Esophagus muscularis mucosa (tissue), 4 donors: ENCODE results near the gene CCDC9. TPM values are rescaled to one million over a fixed set of nuclear protein-coding genes. Genes with fewer than 3 reads are reported as not detected.

Experiments
- DNase-seq: peaks from one replicate; pipeline ENCODE4 v3.0.0-alpha.2; 2017; ENCODE audit errors: extremely low spot score
- H3K27ac ChIP-seq, 4 donors: fragments of 200-600 bp; sonication (generic); replicated peaks in 1 of 4; 1 replicate in 3 of 4; 2 replicates in 1 of 4; pipeline ENCODE4 v1.5.1; 2016 to 2019; ENCODE audit warnings: mild to moderate bottlenecking in 1 of 4
- H3K27me3 ChIP-seq, 4 donors: fragments of 200-600 bp; sonication (generic); one replicate each; pipeline versions ENCODE4 v1.5.1 to v1.6.0; 2016 to 2019
- H3K36me3 ChIP-seq, 4 donors: fragments of 200-600 bp; sonication (generic); one replicate each; pipeline ENCODE4 v1.5.1; 2016 to 2019
- H3K4me1 ChIP-seq, 4 donors: fragments of 200-600 bp; sonication (generic); one replicate each; pipeline ENCODE4 v1.5.1; 2016 to 2019
- H3K4me3 ChIP-seq, 4 donors: fragments of 200-600 bp; sonication (generic); 1 replicate in 2 of 4; 2 replicates in 2 of 4; pipeline ENCODE4 v1.5.1; 2016 to 2019; ENCODE audit warnings: mild to moderate bottlenecking in 4 of 4, moderate library complexity in 1 of 4
- H3K9me3 ChIP-seq, 4 donors: fragments of 200-600 bp; sonication (generic); 1 replicate in 3 of 4; 2 replicates in 1 of 4; pipeline ENCODE4 v1.5.1; 2016 to 2019
- CTCF ChIP-seq, 3 experiments: fragments of 200-600 bp in 2 of 3; fragments of 450-650 bp in 1 of 3; sonication (generic) in 2 of 3; IDR thresholded peaks; one replicate each; pipeline ENCODE4 v1.5.1; 2017 to 2019; ENCODE audit warnings: antibody characterized with exemption in 3 of 3, mild to moderate bottlenecking in 2 of 3, moderate library complexity in 1 of 3
- EP300 ChIP-seq: sonication (generic); formaldehyde crosslinking; IDR thresholded peaks from one replicate; pipeline ENCODE4 v1.6.1; 2017; ENCODE audit warnings: antibody characterized with exemption
- POLR2A ChIP-seq: fragments of 450-650 bp; IDR thresholded peaks from one replicate; pipeline ENCODE4 v1.6.1; 2017; ENCODE audit warnings: antibody characterized with exemption, moderate library complexity, mild to moderate bottlenecking, low read depth
- POLR2AphosphoS5 ChIP-seq, 2 donors: sonication (generic); formaldehyde crosslinking; IDR thresholded peaks; one replicate each; pipeline ENCODE4 v1.6.1; 2017; ENCODE audit warnings: antibody characterized with exemption in 2 of 2
- WGBS: methylation state at CpG from one replicate; pipeline ENCODE4 v1.1.5; 2018; 5-methylcytosine and 5-hydroxymethylcytosine counted together
- intact Hi-C: fragments of 100-400 bp; cut with DNase I; formaldehyde crosslinking; loops from one replicate; pipeline ENCODE4 v1.15.1; 2023
- total RNA-seq, 4 donors: library from RNA; depleted of rRNA; stranded (reverse); fragments of >200 nt; gene quantifications; one replicate each; pipeline versions ENCODE4 v1.1.0 to v1.2.1, GENCODE V29; 2016

Gene CCDC9
- total RNA-seq, 4 donors from 2014 or later = 22.4 to 30.6 (median 25.5) TPM

GRCh38 chr19:47272448-47273312 lies 16.4 kb downstream of the CCDC9 start:
- peak; percentile 93 for DNase-seq
- WGBS = 47% methylated on average over 28 of the region's 42 CpGs
- Histone ChIP-seq H3K36me3 (peaks cover 20 to 45% (median 43%) of the 10 kb centered on the region in 4 donors), H3K4me1 (peaks cover 33 to 48% (median 44%) of the 10 kb centered on the region in 4 donors), H3K27ac (peak overlapping the region; percentile 98 to 99 (median 98)), H3K4me3 (peak overlapping the region; percentile 69 to 88 (median 80)), H3K9me3 (no peaks in the 10 kb centered on the region), H3K27me3 (no peaks in the 10 kb centered on the region)
- TF ChIP-seq EP300 (no peak), POLR2AphosphoS5 (IDR thresholded peaks at IDR 0.05) (no peak), CTCF (IDR thresholded peaks at IDR 0.05) (no peak), POLR2A (no peak)
- intact Hi-C loops = no loop called here

DNA sequence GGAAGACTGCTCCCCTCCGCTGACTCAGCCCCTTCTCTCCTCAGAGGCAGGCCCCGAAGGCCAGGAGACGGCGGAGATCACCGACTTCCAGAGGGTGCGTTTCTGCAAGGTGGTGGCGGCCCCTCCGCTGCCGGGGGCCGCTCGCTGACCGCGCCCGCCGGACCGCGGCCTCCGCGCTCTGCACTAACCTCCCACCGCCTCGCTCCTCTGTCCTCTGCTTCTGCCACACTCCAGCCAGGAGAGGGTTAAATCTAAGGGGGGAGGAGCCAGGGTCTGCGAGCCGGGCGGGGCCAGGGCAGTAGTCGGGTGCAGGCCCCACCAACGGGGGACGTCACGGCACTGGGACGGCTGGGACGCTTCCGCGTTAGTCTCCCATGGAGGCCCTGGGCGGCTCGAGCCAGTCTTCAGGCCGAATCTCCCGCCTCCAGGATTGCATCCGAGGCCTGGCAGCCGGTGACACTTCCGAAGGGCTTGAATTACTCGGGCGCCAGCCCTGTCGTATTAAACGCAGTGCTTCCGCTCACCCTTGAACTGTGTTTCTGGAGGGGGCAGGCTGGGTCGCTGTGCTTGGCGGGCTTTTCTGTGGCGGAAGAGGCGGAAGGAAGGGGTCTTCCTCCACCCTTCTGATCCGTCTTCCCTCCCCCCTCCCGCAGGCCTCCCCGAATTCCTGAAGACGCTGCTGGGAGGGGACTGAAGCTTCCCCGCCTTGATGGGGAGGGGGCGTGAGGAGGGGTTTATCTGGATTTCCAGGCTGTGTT lies 17.2 kb downstream of the CCDC9 start:
- Histone ChIP-seq H3K9me3 (no peaks in the 10 kb centered on the region), H3K27me3 (no peaks in the 10 kb centered on the region), H3K36me3 (peaks cover 12 to 37% (median 34%) of the 10 kb centered on the region in 4 donors), H3K4me3 (peak overlapping the region; percentile 69 to 88 (median 80)), H3K4me1 (peaks cover 34 to 54% (median 48%) of the 10 kb centered on the region in 4 donors), H3K27ac (peak overlapping the region; percentile 98 to 99 (median 98))
- TF ChIP-seq CTCF (IDR thresholded peaks at IDR 0.05) (no peak), POLR2AphosphoS5 (IDR thresholded peaks at IDR 0.05) (peak; percentile 94 to 96), POLR2A (peak; percentile 56), EP300 (no peak)
- WGBS = 0% methylated on average over 19 of the region's 54 CpGs
- intact Hi-C loops = no loop called here
- peak; percentile 97 for DNase-seq

DNA sequence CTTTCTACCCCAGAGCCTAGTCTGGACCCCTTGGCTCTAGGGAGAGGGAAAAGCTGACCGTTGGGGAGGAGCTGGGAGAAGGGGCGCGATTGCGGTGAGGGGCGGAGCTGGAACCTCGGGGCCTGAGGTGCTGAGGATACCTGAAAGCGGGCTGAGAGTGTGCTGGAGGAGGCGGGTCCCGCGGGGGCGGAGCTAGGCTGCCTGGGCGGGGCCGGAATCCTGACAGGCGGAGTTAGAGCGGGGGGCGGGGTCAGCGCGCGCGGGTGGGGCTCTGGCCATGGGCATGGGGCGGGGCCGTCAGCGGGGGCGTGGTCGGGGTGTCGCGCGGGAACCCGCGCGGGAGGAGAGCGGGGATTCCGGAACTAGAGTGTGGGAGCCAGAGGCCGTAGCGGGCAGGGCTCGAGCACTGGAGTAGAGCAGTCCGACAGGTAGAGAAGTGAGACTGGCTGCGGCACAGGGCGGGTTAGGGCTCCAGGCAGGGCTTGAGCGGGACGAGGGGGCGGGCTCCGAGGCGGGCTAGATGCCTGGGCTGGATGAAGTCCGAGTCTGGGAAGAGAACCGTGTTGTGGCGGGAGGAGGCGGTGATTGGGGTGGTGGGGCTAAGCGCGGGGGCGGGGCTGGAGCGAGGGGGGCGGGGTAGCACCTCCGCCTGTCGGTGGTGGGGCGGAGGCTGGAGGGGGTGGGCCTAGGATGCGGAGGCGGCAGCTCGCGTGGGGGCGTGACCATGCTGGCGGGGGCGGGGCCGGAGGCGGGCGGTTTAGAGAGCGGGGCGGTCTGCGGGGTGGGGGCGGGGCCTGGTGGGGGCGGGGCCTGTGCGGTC lies 18.0 kb downstream of the CCDC9 start, which contains the start of gene INAFM1:
Gene INAFM1, plus strand, starts transcription at position 815 of the 820 bp plus-strand sequence. CDS start 35 bp downstream, outside the sequence.
- H3K27ac ChIP-seq = peak within 1 kb of the TSS; percentile 98 to 99 (median 98)
- H3K4me1 ChIP-seq = peaks cover 34 to 54% (median 48%) of the 10 kb centered on the region in 4 donors
- H3K9me3 ChIP-seq = no peaks in the 10 kb centered on the region
- DNase-seq = peak; percentile 99
- TF ChIP-seq POLR2AphosphoS5 (IDR thresholded peaks at IDR 0.05) (peak; percentile 48 to 67), POLR2A (no peak)
- H3K36me3 ChIP-seq = peaks cover 11 to 29% (median 27%) of the 10 kb centered on the region in 4 donors
- intact Hi-C loops = no loop called here
- no peaks in the 10 kb centered on the region for H3K27me3 ChIP-seq
- H3K4me3 ChIP-seq = peak within 1 kb of the TSS; percentile 69 to 88 (median 80)
- WGBS = under 1% methylated on average over 29 of the region's 72 CpGs

DNA sequence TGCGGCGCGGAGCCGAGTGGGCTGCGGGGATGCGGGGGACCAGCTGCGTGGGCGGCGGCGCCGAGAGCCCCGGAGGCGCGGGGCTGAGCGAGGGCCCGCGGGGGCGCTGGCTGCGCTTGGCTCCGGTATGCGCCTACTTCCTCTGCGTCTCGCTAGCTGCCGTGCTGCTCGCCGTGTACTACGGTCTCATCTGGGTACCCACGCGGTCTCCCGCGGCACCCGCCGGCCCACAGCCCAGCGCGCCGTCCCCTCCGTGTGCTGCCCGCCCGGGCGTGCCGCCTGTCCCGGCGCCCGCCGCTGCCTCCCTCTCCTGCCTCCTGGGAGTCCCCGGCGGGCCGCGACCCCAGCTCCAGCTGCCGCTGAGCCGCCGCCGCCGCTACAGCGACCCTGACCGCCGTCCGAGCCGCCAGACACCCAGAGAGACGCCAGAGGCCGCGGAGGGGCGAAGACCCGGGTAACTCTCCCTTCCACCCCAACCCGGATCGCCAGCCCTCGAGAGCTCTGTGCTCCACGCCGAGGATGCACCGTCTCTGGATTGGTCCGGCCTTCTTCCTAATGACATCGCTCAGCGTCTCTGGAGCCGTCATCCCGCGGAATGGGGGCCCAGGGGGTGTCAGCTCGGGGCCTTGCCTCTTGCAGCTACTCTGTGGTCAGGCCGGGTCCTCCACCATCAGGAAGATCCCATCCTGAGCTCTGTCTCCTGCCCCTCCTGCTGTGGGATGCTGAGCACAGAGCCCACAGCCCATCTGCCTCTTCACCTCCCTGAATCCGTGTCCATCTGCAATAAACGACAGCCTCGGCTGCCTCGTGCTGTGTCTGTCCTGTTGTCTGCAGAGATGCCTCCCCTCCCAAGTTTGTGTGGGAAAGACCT lies 18.8 kb downstream of the CCDC9 start:
- no peak for DNase-seq
- H3K4me1 ChIP-seq = peaks cover 34 to 54% (median 48%) of the 10 kb centered on the region in 4 donors
- peak overlapping the region; percentile 69 to 88 (median 80) for H3K4me3 ChIP-seq
- no peaks in the 10 kb centered on the region for H3K27me3 ChIP-seq
- TF ChIP-seq POLR2AphosphoS5 (IDR thresholded peaks at IDR 0.05) (no peak), EP300 (no peak)
- 8% methylated on average over 32 of the region's 82 CpGs for WGBS
- peaks cover 10 to 20% (median 20%) of the 10 kb centered on the region in 4 donors for H3K36me3 ChIP-seq
- peak overlapping the region; percentile 88 to 99 (median 98) for H3K27ac ChIP-seq
- intact Hi-C loops = no loop called here
- H3K9me3 ChIP-seq = no peaks in the 10 kb centered on the region
